Stimulated activated CD8-positive, alpha-beta memory T cell treated with anti-CD3 and anti-CD28 coated beads, Interleukin-12 subunit alpha, Interleukin-12 subunit beta, amount 100 ng/mL, for 1 hour (primary cell): Measurements from ENCODE around the gene ICA1.
"Not testable (repeated sequence)": the region's sequence is repeated elsewhere in the genome, so short reads cannot be mapped to it uniquely, and the experiment has no call there.

Experiments used
- DNase-seq: peaks from one replicate; pipeline ENCODE4 v3.0.0-alpha.2; 2020; ENCODE audit warnings: low read depth

Gene ICA1

GRCh38 chr7:8130663-8131062 is 131.3 kb downstream of the ICA1 start:
- DNase-seq = no peak

GRCh38 chr7:8129318-8129659 is 132.7 kb downstream of the ICA1 start:
- no peak for DNase-seq

- DNase-seq = no peak
These were observed 133.3 kb downstream of the ICA1 start for GRCh38 chr7:8128449-8129317.

- DNase-seq = no peak
These were observed 135.3 kb downstream of the ICA1 start for GRCh38 chr7:8126601-8127167.

- peak; percentile 51 for DNase-seq
These were observed 136.1 kb downstream of the ICA1 start for GRCh38 chr7:8125680-8126444.

- no peak for DNase-seq
These were observed 140.7 kb downstream of the ICA1 start for GRCh38 chr7:8121243-8121642.

GRCh38 chr7:8120390-8121058 is 141.4 kb downstream of the ICA1 start:
- no peak for DNase-seq

- no peak for DNase-seq
These were observed 142.7 kb downstream of the ICA1 start for GRCh38 chr7:8119262-8119661.

- DNase-seq = no peak
These were observed 144.8 kb downstream of the ICA1 start for GRCh38 chr7:8117195-8117594.

GRCh38 chr7:8115547-8116402 is 146.2 kb downstream of the ICA1 start:
- DNase-seq = no peak

- no peak for DNase-seq
These were observed 147.8 kb downstream of the ICA1 start for GRCh38 chr7:8114175-8114574.

GRCh38 chr7:8113184-8113583 is 148.8 kb downstream of the ICA1 start:
- DNase-seq = no peak

GRCh38 chr7:8112685-8113084 is 149.3 kb downstream of the ICA1 start:
- no peak for DNase-seq

- DNase-seq = no peak
These were observed 150.5 kb downstream of the ICA1 start for GRCh38 chr7:8111282-8111960.

- no peak for DNase-seq
These were observed 152.6 kb downstream of the ICA1 start for GRCh38 chr7:8109196-8110022.

- DNase-seq = no peak
These were observed 156.4 kb downstream of the ICA1 start for GRCh38 chr7:8105449-8106095.

GRCh38 chr7:8103282-8103681 is 158.7 kb downstream of the ICA1 start:
- no peak for DNase-seq

GRCh38 chr7:8101292-8101691 is 160.7 kb downstream of the ICA1 start:
- not testable (repeated sequence) for DNase-seq
